ENCODE measurements around the gene GLP1R. TPM values are rescaled to one million over a fixed set of nuclear protein-coding genes. Genes with fewer than 3 reads are reported as not detected.

The GLP1R gene
- total RNA-seq, 2 donors from 2014 or later, result not detected

DNA sequence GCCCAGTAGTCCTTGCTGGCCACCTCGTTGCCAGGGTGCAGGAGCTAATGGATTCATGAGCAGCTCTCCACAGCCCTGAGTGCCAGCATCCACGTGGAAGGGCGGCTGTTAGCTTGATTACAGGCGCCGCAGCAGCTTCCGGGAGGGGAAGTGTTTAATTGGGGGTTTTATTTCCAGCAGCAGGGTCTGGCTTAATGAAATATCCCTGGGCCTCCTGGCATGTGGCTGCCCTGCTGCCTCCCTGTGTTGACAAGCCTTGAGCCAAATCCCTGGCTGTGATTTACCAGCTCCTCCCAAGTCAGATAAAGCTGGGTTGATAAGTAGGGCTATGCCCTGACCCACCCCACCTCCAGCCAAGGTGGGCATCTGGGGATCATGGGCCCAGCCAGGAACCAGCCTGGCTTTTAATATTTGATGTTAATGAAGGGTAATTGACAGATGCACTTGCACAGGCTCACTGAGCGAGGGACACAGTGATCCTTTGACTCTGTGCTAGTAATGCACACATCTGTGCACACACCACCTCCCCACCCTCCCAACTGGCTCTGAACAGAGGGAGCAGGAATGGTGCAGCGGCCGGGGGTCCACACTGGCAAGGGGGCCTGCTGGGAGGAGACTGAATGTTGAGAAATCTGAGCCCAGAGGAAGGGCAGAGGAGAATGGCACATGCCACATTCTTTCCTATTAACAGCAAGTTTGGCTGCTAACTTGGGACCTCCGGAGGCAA lies 13.6 kb downstream of the GLP1R start:
- H3K27me3 ChIP-seq (replicated peaks; ENCODE audit: insufficient read depth), result no peaks in the 10 kb centered on the region
- TF ChIP-seq, protein P1, sequence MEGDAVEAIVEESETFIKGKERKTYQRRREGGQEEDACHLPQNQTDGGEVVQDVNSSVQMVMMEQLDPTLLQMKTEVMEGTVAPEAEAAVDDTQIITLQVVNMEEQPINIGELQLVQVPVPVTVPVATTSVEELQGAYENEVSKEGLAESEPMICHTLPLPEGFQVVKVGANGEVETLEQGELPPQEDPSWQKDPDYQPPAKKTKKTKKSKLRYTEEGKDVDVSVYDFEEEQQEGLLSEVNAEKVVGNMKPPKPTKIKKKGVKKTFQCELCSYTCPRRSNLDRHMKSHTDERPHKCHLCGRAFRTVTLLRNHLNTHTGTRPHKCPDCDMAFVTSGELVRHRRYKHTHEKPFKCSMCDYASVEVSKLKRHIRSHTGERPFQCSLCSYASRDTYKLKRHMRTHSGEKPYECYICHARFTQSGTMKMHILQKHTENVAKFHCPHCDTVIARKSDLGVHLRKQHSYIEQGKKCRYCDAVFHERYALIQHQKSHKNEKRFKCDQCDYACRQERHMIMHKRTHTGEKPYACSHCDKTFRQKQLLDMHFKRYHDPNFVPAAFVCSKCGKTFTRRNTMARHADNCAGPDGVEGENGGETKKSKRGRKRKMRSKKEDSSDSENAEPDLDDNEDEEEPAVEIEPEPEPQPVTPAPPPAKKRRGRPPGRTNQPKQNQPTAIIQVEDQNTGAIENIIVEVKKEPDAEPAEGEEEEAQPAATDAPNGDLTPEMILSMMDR (IDR thresholded peaks at IDR 0.05), result no peak
- no peak for ATAC-seq (ENCODE audit: insufficient number of reproducible peaks, low FRiP score, low read depth)
- no peaks in the 10 kb centered on the region for H3K4me1 ChIP-seq (ENCODE audit: control insufficient read depth in 1 of 2, low read depth in 2 of 2)
- no peak overlapping the region for H3K4me3 ChIP-seq
- H3K36me3 ChIP-seq, result no peaks in the 10 kb centered on the region
- H3K27ac ChIP-seq, result no peak overlapping the region
- no peaks in the 10 kb centered on the region for H3K9me3 ChIP-seq
- no peak for DNase-seq (ENCODE audit: low spot score)

DNA sequence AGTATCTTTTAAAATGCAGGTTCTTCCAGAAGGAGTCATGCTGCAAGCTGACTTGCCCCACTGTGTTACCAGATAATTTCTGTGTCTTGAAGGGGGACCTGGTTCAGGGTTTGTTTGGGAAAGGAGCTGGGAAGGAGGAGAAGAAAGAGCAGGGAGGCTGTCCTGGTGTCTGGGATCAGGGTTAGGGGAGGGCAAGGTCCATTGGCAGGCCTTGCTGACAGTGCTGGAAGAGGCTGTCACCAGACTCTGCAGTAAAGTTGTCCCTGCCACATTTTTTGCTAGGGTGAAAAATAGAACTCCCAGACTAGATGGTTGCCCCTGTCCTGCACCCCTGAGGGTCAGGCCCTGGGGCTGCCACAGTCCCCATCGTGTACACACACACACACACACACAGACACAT lies 14.9 kb downstream of the GLP1R start:
- DNase-seq (ENCODE audit: low spot score) (no peak), ATAC-seq (ENCODE audit: insufficient number of reproducible peaks, low FRiP score, low read depth) (no peak)
- H3K27ac ChIP-seq, result no peak overlapping the region
- no peaks in the 10 kb centered on the region for H3K36me3 ChIP-seq
- no peak overlapping the region for H3K4me3 ChIP-seq
- TF ChIP-seq, protein P1 (IDR thresholded peaks at IDR 0.05), result no peak
- no peaks in the 10 kb centered on the region for H3K27me3 ChIP-seq (replicated peaks; ENCODE audit: insufficient read depth)
- H3K4me1 ChIP-seq (ENCODE audit: control insufficient read depth in 1 of 2, low read depth in 2 of 2), result no peaks in the 10 kb centered on the region
- no peaks in the 10 kb centered on the region for H3K9me3 ChIP-seq

DNA sequence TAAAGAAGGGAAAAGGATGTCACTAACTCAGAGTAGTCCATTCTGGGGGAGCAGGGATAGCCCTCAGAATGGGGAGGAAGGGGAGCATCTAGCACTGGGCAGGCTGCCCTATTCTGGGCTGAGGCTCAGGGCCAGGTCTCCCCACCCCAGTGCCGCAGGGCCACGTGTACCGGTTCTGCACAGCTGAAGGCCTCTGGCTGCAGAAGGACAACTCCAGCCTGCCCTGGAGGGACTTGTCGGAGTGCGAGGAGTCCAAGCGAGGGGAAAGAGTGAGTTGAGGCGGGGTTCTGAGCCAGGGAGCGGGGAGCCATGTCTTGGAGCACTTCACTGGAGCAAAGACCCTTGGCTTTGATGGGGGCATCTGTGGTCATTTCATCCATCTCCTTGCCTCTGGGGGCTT lies 17.0 kb downstream of the GLP1R start:
- Histone ChIP-seq H3K36me3 (no peaks in the 10 kb centered on the region), H3K4me3 (no peak overlapping the region), H3K27me3 (replicated peaks; ENCODE audit: insufficient read depth) (no peaks in the 10 kb centered on the region), H3K4me1 (ENCODE audit: control insufficient read depth in 1 of 2, low read depth in 2 of 2) (no peaks in the 10 kb centered on the region), H3K9me3 (no peaks in the 10 kb centered on the region), H3K27ac (no peak overlapping the region)
- TF ChIP-seq, protein P1 (IDR thresholded peaks at IDR 0.05), result no peak
- ATAC-seq (ENCODE audit: insufficient number of reproducible peaks, low FRiP score, low read depth) (no peak), DNase-seq (ENCODE audit: low spot score) (no peak)

DNA sequence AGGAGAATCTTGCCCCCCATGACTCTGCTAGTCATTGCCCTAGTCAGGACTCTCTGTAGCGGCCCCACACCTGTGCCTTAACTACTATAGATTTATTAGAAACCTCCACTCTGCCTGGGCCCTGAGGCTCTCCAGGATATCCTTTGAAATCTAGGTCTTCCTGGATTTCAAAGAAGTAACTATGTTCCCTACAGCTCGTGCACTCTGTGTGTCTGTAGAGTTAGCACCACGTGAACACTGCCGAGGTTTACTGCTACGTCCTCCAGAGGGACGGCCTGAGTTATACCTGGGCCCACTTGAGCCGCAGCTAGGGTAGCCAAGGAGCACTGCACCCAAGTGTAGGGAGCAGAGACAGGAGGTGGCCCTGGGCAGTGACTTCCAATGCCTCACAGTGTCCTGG lies 19.8 kb downstream of the GLP1R start:
- H3K27me3 ChIP-seq (replicated peaks; ENCODE audit: insufficient read depth), result no peaks in the 10 kb centered on the region
- no peak overlapping the region for H3K4me3 ChIP-seq
- DNase-seq (ENCODE audit: low spot score) (no peak), ATAC-seq (ENCODE audit: insufficient number of reproducible peaks, low FRiP score, low read depth) (no peak)
- no peaks in the 10 kb centered on the region for H3K4me1 ChIP-seq (ENCODE audit: control insufficient read depth in 1 of 2, low read depth in 2 of 2)
- H3K36me3 ChIP-seq, result no peaks in the 10 kb centered on the region
- H3K27ac ChIP-seq, result no peak overlapping the region
- no peaks in the 10 kb centered on the region for H3K9me3 ChIP-seq
- TF ChIP-seq, protein P1 (IDR thresholded peaks at IDR 0.05), result no peak

DNA sequence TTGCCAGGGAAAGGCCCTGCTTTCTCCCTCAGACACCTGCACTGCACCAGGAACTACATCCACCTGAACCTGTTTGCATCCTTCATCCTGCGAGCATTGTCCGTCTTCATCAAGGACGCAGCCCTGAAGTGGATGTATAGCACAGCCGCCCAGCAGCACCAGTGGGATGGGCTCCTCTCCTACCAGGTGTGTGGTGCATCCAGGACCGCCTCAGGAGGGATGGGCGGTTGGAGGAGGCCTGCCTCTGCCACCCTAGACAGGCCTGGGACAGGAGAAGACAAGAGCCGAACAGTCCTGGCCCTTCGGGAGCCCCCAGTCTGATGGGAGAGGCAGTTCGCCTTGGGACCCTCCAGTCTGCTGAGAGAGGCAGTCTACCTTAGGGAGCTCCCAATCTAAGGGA lies 24.2 kb downstream of the GLP1R start:
- no peaks in the 10 kb centered on the region for H3K9me3 ChIP-seq
- DNase-seq (ENCODE audit: low spot score), result no peak
- no peak overlapping the region for H3K4me3 ChIP-seq
- H3K4me1 ChIP-seq (ENCODE audit: control insufficient read depth in 1 of 2, low read depth in 2 of 2), result no peaks in the 10 kb centered on the region
- TF ChIP-seq, protein P1 (IDR thresholded peaks at IDR 0.05), result no peak
- ATAC-seq (ENCODE audit: insufficient number of reproducible peaks, low FRiP score, low read depth), result no peak
- no peaks in the 10 kb centered on the region for H3K27me3 ChIP-seq (replicated peaks; ENCODE audit: insufficient read depth)
- H3K27ac ChIP-seq, result no peak overlapping the region
- no peaks in the 10 kb centered on the region for H3K36me3 ChIP-seq
